ENCODE data around the gene SLC11A1.
A peak's percentile ranks its signal among the peaks of the same experiment; 100 is the strongest.

SLC11A1 gene

GRCh38 chr2:218399391-218400166, 17.5 kb downstream of the SLC11A1 start, which contains the start of gene CTDSP1 (continued):
- TF ChIP-seq, protein P1, sequence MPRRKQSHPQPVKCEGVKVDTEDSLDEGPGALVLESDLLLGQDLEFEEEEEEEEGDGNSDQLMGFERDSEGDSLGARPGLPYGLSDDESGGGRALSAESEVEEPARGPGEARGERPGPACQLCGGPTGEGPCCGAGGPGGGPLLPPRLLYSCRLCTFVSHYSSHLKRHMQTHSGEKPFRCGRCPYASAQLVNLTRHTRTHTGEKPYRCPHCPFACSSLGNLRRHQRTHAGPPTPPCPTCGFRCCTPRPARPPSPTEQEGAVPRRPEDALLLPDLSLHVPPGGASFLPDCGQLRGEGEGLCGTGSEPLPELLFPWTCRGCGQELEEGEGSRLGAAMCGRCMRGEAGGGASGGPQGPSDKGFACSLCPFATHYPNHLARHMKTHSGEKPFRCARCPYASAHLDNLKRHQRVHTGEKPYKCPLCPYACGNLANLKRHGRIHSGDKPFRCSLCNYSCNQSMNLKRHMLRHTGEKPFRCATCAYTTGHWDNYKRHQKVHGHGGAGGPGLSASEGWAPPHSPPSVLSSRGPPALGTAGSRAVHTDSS (tag by site-specific recombination; IDR thresholded peaks at IDR 0.05): no peak
- no peak for TF ChIP-seq REPIN1 (tag by site-specific recombination; IDR thresholded peaks at IDR 0.05; ENCODE audit: low read depth)
- TF ChIP-seq ZNF707 (tag by site-specific recombination; IDR thresholded peaks at IDR 0.05): no peak
- TF ChIP-seq ZNF596 (tag by site-specific recombination; IDR thresholded peaks at IDR 0.05): 0 out of 2 replicates have a peak, but pooled peaks have one; percentile 25
- TF ChIP-seq, protein P2, sequence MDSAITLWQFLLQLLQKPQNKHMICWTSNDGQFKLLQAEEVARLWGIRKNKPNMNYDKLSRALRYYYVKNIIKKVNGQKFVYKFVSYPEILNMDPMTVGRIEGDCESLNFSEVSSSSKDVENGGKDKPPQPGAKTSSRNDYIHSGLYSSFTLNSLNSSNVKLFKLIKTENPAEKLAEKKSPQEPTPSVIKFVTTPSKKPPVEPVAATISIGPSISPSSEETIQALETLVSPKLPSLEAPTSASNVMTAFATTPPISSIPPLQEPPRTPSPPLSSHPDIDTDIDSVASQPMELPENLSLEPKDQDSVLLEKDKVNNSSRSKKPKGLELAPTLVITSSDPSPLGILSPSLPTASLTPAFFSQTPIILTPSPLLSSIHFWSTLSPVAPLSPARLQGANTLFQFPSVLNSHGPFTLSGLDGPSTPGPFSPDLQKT (IDR thresholded peaks at IDR 0.05; ENCODE audit: borderline replicate concordance, low read depth, low read length): no peak
- peak; percentile 79; the same call in 1 of the 2 replicates for TF ChIP-seq KLF10 (tag by site-specific recombination; IDR thresholded peaks at IDR 0.05)
- TF ChIP-seq ZNF639 (tag by site-specific recombination; IDR thresholded peaks at IDR 0.05): no peak
- TF ChIP-seq ZNF48 (tag by site-specific recombination; IDR thresholded peaks at IDR 0.05): no peak
- TF ChIP-seq SP2 (tag by site-specific recombination; IDR thresholded peaks at IDR 0.05): peak; percentile 67
- TF ChIP-seq ZNF621 (tag by site-specific recombination; IDR thresholded peaks at IDR 0.05): no peak
- no peak for TF ChIP-seq ZNF248 (tag by site-specific recombination; IDR thresholded peaks at IDR 0.05)
- TF ChIP-seq ZNF610 (tag by site-specific recombination; IDR thresholded peaks at IDR 0.05; ENCODE audit: borderline replicate concordance): no peak
- TF ChIP-seq, protein P3, sequence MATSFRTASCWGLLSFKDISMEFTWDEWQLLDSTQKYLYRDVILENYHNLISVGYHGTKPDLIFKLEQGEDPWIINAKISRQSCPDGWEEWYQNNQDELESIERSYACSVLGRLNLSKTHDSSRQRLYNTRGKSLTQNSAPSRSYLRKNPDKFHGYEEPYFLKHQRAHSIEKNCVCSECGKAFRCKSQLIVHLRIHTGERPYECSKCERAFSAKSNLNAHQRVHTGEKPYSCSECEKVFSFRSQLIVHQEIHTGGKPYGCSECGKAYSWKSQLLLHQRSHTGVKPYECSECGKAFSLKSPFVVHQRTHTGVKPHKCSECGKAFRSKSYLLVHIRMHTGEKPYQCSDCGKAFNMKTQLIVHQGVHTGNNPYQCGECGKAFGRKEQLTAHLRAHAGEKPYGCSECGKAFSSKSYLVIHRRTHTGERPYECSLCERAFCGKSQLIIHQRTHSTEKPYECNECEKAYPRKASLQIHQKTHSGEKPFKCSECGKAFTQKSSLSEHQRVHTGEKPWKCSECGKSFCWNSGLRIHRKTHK (tag by site-specific recombination; IDR thresholded peaks at IDR 0.05): no peak
- TF ChIP-seq YY2 (tag by site-specific recombination; IDR thresholded peaks at IDR 0.05): no peak
- TF ChIP-seq MYNN (tag by site-specific recombination; IDR thresholded peaks at IDR 0.05; ENCODE audit: borderline replicate concordance): no peak
- TF ChIP-seq, protein P4, sequence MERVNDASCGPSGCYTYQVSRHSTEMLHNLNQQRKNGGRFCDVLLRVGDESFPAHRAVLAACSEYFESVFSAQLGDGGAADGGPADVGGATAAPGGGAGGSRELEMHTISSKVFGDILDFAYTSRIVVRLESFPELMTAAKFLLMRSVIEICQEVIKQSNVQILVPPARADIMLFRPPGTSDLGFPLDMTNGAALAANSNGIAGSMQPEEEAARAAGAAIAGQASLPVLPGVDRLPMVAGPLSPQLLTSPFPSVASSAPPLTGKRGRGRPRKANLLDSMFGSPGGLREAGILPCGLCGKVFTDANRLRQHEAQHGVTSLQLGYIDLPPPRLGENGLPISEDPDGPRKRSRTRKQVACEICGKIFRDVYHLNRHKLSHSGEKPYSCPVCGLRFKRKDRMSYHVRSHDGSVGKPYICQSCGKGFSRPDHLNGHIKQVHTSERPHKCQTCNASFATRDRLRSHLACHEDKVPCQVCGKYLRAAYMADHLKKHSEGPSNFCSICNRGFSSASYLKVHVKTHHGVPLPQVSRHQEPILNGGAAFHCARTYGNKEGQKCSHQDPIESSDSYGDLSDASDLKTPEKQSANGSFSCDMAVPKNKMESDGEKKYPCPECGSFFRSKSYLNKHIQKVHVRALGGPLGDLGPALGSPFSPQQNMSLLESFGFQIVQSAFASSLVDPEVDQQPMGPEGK (tag by site-specific recombination; IDR thresholded peaks at IDR 0.05): peak; percentile 63; the same call in 1 of the 2 replicates
- no peak for TF ChIP-seq ZNF791 (tag by site-specific recombination; IDR thresholded peaks at IDR 0.05)
- TF ChIP-seq ZSCAN18 (tag by site-specific recombination; IDR thresholded peaks at IDR 0.05): no peak
- no peak for TF ChIP-seq ZBTB21 (tag by site-specific recombination; IDR thresholded peaks at IDR 0.05)
- no peak for TF ChIP-seq ZNF292 (tag by site-specific recombination; IDR thresholded peaks at IDR 0.05; ENCODE audit: borderline replicate concordance, low read depth)
- TF ChIP-seq BCL6B (tag by site-specific recombination; IDR thresholded peaks at IDR 0.05): no peak
- TF ChIP-seq, protein P5, sequence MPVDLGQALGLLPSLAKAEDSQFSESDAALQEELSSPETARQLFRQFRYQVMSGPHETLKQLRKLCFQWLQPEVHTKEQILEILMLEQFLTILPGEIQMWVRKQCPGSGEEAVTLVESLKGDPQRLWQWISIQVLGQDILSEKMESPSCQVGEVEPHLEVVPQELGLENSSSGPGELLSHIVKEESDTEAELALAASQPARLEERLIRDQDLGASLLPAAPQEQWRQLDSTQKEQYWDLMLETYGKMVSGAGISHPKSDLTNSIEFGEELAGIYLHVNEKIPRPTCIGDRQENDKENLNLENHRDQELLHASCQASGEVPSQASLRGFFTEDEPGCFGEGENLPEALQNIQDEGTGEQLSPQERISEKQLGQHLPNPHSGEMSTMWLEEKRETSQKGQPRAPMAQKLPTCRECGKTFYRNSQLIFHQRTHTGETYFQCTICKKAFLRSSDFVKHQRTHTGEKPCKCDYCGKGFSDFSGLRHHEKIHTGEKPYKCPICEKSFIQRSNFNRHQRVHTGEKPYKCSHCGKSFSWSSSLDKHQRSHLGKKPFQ (tag by site-specific recombination; IDR thresholded peaks at IDR 0.05): no peak
- TF ChIP-seq ZNF544 (tag by site-specific recombination; IDR thresholded peaks at IDR 0.05): no peak
- no peak for TF ChIP-seq ZNF404 (tag by site-specific recombination; IDR thresholded peaks at IDR 0.05)
- TF ChIP-seq, protein P6, sequence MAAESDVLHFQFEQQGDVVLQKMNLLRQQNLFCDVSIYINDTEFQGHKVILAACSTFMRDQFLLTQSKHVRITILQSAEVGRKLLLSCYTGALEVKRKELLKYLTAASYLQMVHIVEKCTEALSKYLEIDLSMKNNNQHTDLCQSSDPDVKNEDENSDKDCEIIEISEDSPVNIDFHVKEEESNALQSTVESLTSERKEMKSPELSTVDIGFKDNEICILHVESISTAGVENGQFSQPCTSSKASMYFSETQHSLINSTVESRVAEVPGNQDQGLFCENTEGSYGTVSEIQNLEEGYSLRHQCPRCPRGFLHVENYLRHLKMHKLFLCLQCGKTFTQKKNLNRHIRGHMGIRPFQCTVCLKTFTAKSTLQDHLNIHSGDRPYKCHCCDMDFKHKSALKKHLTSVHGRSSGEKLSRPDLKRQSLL (tag by site-specific recombination; IDR thresholded peaks at IDR 0.05): no peak
- no peak for TF ChIP-seq ZNF37A (tag by site-specific recombination; IDR thresholded peaks at IDR 0.05)
